ENCODE data around the gene CPLX3. TPM values are rescaled to one million over a fixed set of nuclear protein-coding genes. Genes with fewer than 3 reads are reported as not detected.

The CPLX3 gene
- total RNA-seq, 3 donors from 2014 or later = 0.23 to 0.32 TPM; not detected in 1

GRCh38 chr15:74793135-74794028 is 33.0 kb upstream of the CPLX3 start:
- no peak overlapping the region for H3K4me3 Mint-ChIP-seq
- no peaks in the 10 kb centered on the region for H3K27me3 Mint-ChIP-seq (ENCODE audit: low read depth)

GRCh38 chr15:74794248-74794969 is 32.0 kb upstream of the CPLX3 start:
- Mint-ChIP-seq H3K36me3 (ENCODE audit: insufficient read depth) (peaks cover 27% of the 10 kb centered on the region), H3K4me3 (peak overlapping the region; percentile 33), H3K4me1 (ENCODE audit: low read depth) (peaks cover 84% of the 10 kb centered on the region), H3K27me3 (ENCODE audit: low read depth) (no peaks in the 10 kb centered on the region), H3K9me3 (no peaks in the 10 kb centered on the region)
- ATAC-seq (peak; percentile 24 to 34), DNase-seq (no peak)

More at GRCh38 chr15:74793135-74794028, 33.0 kb upstream of the CPLX3 start:
- ATAC-seq (peak; percentile 45), DNase-seq (peak; percentile 74)
- no peaks in the 10 kb centered on the region for H3K9me3 Mint-ChIP-seq
- H3K36me3 Mint-ChIP-seq (ENCODE audit: insufficient read depth) = peaks cover 27% of the 10 kb centered on the region
- H3K4me1 Mint-ChIP-seq (ENCODE audit: low read depth) = peaks cover 85% of the 10 kb centered on the region

- Mint-ChIP-seq H3K9me3 (no peaks in the 10 kb centered on the region), H3K4me1 (ENCODE audit: low read depth) (peaks cover 84% of the 10 kb centered on the region), H3K27me3 (ENCODE audit: low read depth) (no peaks in the 10 kb centered on the region), H3K4me3 (peak overlapping the region; percentile 33), H3K36me3 (ENCODE audit: insufficient read depth) (peaks cover 25% of the 10 kb centered on the region)
- DNase-seq (no peak), ATAC-seq (no peak)
Observed at GRCh38 chr15:74794970-74795349, 31.5 kb upstream of the CPLX3 start.

GRCh38 chr15:74795966-74796625 is 30.3 kb upstream of the CPLX3 start:
- H3K9me3 Mint-ChIP-seq = no peaks in the 10 kb centered on the region
- peaks cover 23% of the 10 kb centered on the region for H3K36me3 Mint-ChIP-seq (ENCODE audit: insufficient read depth)
- ATAC-seq = peak; percentile 24 to 29
- DNase-seq = peak; percentile 42
- H3K27me3 Mint-ChIP-seq (ENCODE audit: low read depth) = no peaks in the 10 kb centered on the region
- peaks cover 80% of the 10 kb centered on the region for H3K4me1 Mint-ChIP-seq (ENCODE audit: low read depth)
- peak overlapping the region; percentile 17 for H3K4me3 Mint-ChIP-seq

- Mint-ChIP-seq H3K9me3 (no peaks in the 10 kb centered on the region), H3K27me3 (ENCODE audit: low read depth) (no peaks in the 10 kb centered on the region), H3K36me3 (ENCODE audit: insufficient read depth) (peaks cover 21% of the 10 kb centered on the region), H3K4me3 (no peak overlapping the region), H3K4me1 (ENCODE audit: low read depth) (peaks cover 55% of the 10 kb centered on the region)
- DNase-seq = no peak
- ATAC-seq = no peak
Observed at GRCh38 chr15:74798388-74799254, 27.8 kb upstream of the CPLX3 start.

GRCh38 chr15:74799255-74799855 is 27.1 kb upstream of the CPLX3 start:
- Mint-ChIP-seq H3K36me3 (ENCODE audit: insufficient read depth) (peaks cover 29% of the 10 kb centered on the region), H3K9me3 (no peaks in the 10 kb centered on the region), H3K4me1 (ENCODE audit: low read depth) (peaks cover 52% of the 10 kb centered on the region), H3K4me3 (no peak overlapping the region), H3K27me3 (ENCODE audit: low read depth) (no peaks in the 10 kb centered on the region)
- peak; percentile 11 to 12 for ATAC-seq
- DNase-seq = no peak

GRCh38 chr15:74799856-74800558 is 26.4 kb upstream of the CPLX3 start:
- H3K36me3 Mint-ChIP-seq (ENCODE audit: insufficient read depth) = peaks cover 28% of the 10 kb centered on the region
- H3K4me3 Mint-ChIP-seq = no peak overlapping the region
- H3K4me1 Mint-ChIP-seq (ENCODE audit: low read depth) = peaks cover 46% of the 10 kb centered on the region
- ATAC-seq (peak; percentile 90 to 92), DNase-seq (peak; percentile 85)
- no peaks in the 10 kb centered on the region for H3K9me3 Mint-ChIP-seq
- H3K27me3 Mint-ChIP-seq (ENCODE audit: low read depth) = no peaks in the 10 kb centered on the region

GRCh38 chr15:74800559-74801094 is 25.8 kb upstream of the CPLX3 start:
- H3K9me3 Mint-ChIP-seq = no peaks in the 10 kb centered on the region
- no peak overlapping the region for H3K4me3 Mint-ChIP-seq
- no peak for ATAC-seq
- no peaks in the 10 kb centered on the region for H3K27me3 Mint-ChIP-seq (ENCODE audit: low read depth)
- no peak for DNase-seq
- H3K4me1 Mint-ChIP-seq (ENCODE audit: low read depth) = peaks cover 40% of the 10 kb centered on the region
- H3K36me3 Mint-ChIP-seq (ENCODE audit: insufficient read depth) = peaks cover 28% of the 10 kb centered on the region

- H3K36me3 Mint-ChIP-seq (ENCODE audit: insufficient read depth) = peaks cover 25% of the 10 kb centered on the region
- no peaks in the 10 kb centered on the region for H3K27me3 Mint-ChIP-seq (ENCODE audit: low read depth)
- DNase-seq = no peak
- no peak overlapping the region for H3K4me3 Mint-ChIP-seq
- no peaks in the 10 kb centered on the region for H3K9me3 Mint-ChIP-seq
- no peak for ATAC-seq
- peaks cover 35% of the 10 kb centered on the region for H3K4me1 Mint-ChIP-seq (ENCODE audit: low read depth)
Observed at GRCh38 chr15:74801311-74801997, 25.0 kb upstream of the CPLX3 start.

- H3K36me3 Mint-ChIP-seq (ENCODE audit: insufficient read depth) = peaks cover 25% of the 10 kb centered on the region
- H3K4me1 Mint-ChIP-seq (ENCODE audit: low read depth) = peaks cover 40% of the 10 kb centered on the region
- no peak for ATAC-seq
- H3K4me3 Mint-ChIP-seq = no peak overlapping the region
- H3K27me3 Mint-ChIP-seq (ENCODE audit: low read depth) = no peaks in the 10 kb centered on the region
- no peaks in the 10 kb centered on the region for H3K9me3 Mint-ChIP-seq
- no peak for DNase-seq
Observed at GRCh38 chr15:74802290-74802689, 24.1 kb upstream of the CPLX3 start.

- H3K36me3 Mint-ChIP-seq (ENCODE audit: insufficient read depth) = peaks cover 23% of the 10 kb centered on the region
- no peaks in the 10 kb centered on the region for H3K9me3 Mint-ChIP-seq
- ATAC-seq (no peak), DNase-seq (no peak)
- no peaks in the 10 kb centered on the region for H3K27me3 Mint-ChIP-seq (ENCODE audit: low read depth)
- H3K4me1 Mint-ChIP-seq (ENCODE audit: low read depth) = peaks cover 38% of the 10 kb centered on the region
- H3K4me3 Mint-ChIP-seq = no peak overlapping the region
Observed at GRCh38 chr15:74802862-74803447, 23.5 kb upstream of the CPLX3 start.

GRCh38 chr15:74804935-74805334 is 21.5 kb upstream of the CPLX3 start:
- ATAC-seq = no peak
- Mint-ChIP-seq H3K4me3 (no peak overlapping the region), H3K36me3 (ENCODE audit: insufficient read depth) (peaks cover 20% of the 10 kb centered on the region), H3K9me3 (no peaks in the 10 kb centered on the region), H3K27me3 (ENCODE audit: low read depth) (no peaks in the 10 kb centered on the region), H3K4me1 (ENCODE audit: low read depth) (peaks cover 32% of the 10 kb centered on the region)
- DNase-seq = no peak
